ENCODE data around the gene HAT1. TPM values are rescaled to one million over a fixed set of nuclear protein-coding genes. Genes with fewer than 3 reads are reported as not detected.

HAT1 gene
- total RNA-seq, 4 donors from 2014 or later: 18.7 to 37.2 (median 28.9) TPM

- 88 to 92% methylated on average over 3 of the region's 3 CpGs for WGBS, 2 donors
- no peaks in the 10 kb centered on the region for H3K9me3 ChIP-seq
- TF ChIP-seq POLR2A (IDR thresholded peaks at IDR 0.05): no peak
- no peak for TF ChIP-seq CTCF (IDR thresholded peaks at IDR 0.05)
- H3K4me3 ChIP-seq: no peak overlapping the region
- peaks cover 0 to 51% (median 14%) of the 10 kb centered on the region in 3 donors for H3K4me1 ChIP-seq
- DNase-seq: no peak
- H3K27me3 ChIP-seq: no peaks in the 10 kb centered on the region
- peak overlapping the region in 2 of 4 donors; percentile 15 to 69 for H3K27ac ChIP-seq
- intact Hi-C loops (cut with DNase I): no loop called here
- H3K36me3 ChIP-seq: no peaks in the 10 kb centered on the region
These were observed 41.5 kb upstream of the HAT1 start for GRCh38 chr2:171880774-171881173.

- Histone ChIP-seq H3K9me3 (no peaks in the 10 kb centered on the region), H3K36me3 (no peaks in the 10 kb centered on the region), H3K4me1 (peaks cover 0 to 37% (median 14%) of the 10 kb centered on the region in 3 donors), H3K27me3 (no peaks in the 10 kb centered on the region), H3K4me3 (no peak overlapping the region), H3K27ac (peak overlapping the region in 3 of 4 donors; percentile 50 to 61 (median 56))
- intact Hi-C loops (cut with DNase I): no loop called here
- no peak for DNase-seq
- 33 to 36% methylated on average over 2 of the region's 2 CpGs for WGBS, 2 donors
- TF ChIP-seq CTCF (IDR thresholded peaks at IDR 0.05) (no peak), POLR2A (IDR thresholded peaks at IDR 0.05) (no peak)
These were observed 40.0 kb upstream of the HAT1 start for GRCh38 chr2:171882089-171882769.

GRCh38 chr2:171883275-171883893 lies 38.9 kb upstream of the HAT1 start:
- intact Hi-C loops (cut with DNase I): no loop called here
- H3K27ac ChIP-seq: peak overlapping the region in 3 of 4 donors; percentile 50 to 61 (median 56)
- no peak overlapping the region for H3K4me3 ChIP-seq
- no peaks in the 10 kb centered on the region for H3K27me3 ChIP-seq
- H3K9me3 ChIP-seq: no peaks in the 10 kb centered on the region
- peaks cover 0 to 27% (median 11%) of the 10 kb centered on the region in 3 donors for H3K4me1 ChIP-seq
- no peaks in the 10 kb centered on the region for H3K36me3 ChIP-seq
- no peak for TF ChIP-seq POLR2A (IDR thresholded peaks at IDR 0.05)
- TF ChIP-seq CTCF (IDR thresholded peaks at IDR 0.05): no peak
- no peak for DNase-seq
- WGBS, 2 donors: 84 to 90% methylated on average over 5 of the region's 5 CpGs

GRCh38 chr2:171889333-171889732 lies 32.9 kb upstream of the HAT1 start:
- Histone ChIP-seq H3K27me3 (no peaks in the 10 kb centered on the region), H3K36me3 (peaks cover 0 to 17% (median 0%) of the 10 kb centered on the region in 3 donors), H3K4me1 (peaks cover 7 to 21% (median 18%) of the 10 kb centered on the region in 3 donors), H3K9me3 (no peaks in the 10 kb centered on the region), H3K27ac (no peak overlapping the region), H3K4me3 (no peak overlapping the region)
- no peak for DNase-seq
- no peak for TF ChIP-seq CTCF (IDR thresholded peaks at IDR 0.05)
- intact Hi-C loops (cut with DNase I): no loop called here
- 95 to 100% methylated on average over 2 of the region's 2 CpGs for WGBS, 2 donors

- 67 to 68% methylated on average over 1 of the region's 1 CpG for WGBS, 2 donors
- no peak for DNase-seq
- Histone ChIP-seq H3K4me3 (no peak overlapping the region), H3K27me3 (no peaks in the 10 kb centered on the region), H3K36me3 (peaks cover 0 to 17% (median 0%) of the 10 kb centered on the region in 3 donors), H3K27ac (no peak overlapping the region), H3K4me1 (peaks cover 7 to 25% (median 20%) of the 10 kb centered on the region in 3 donors), H3K9me3 (no peaks in the 10 kb centered on the region)
- intact Hi-C loops (cut with DNase I): no loop called here
- TF ChIP-seq CTCF (IDR thresholded peaks at IDR 0.05): no peak
- TF ChIP-seq POLR2A (IDR thresholded peaks at IDR 0.05): no peak
These were observed 32.5 kb upstream of the HAT1 start for GRCh38 chr2:171889808-171890207.
